ENCODE data around the gene RC3H2.

- TF ChIP-seq POLR2A (IDR thresholded peaks at IDR 0.05) (peak in 1 of 2 donors; percentile 71), CTCF (IDR thresholded peaks at IDR 0.05) (no peak)
Measured at GRCh38 chr9:122931226-122932121, 26.3 kb upstream of the RC3H2 start, which contains the start of gene ZBTB26.
